GM12878 (cell line): ENCODE results near the gene STX8. TPM values are rescaled to one million over a fixed set of nuclear protein-coding genes. Genes with fewer than 3 reads are reported as not detected.

Source experiments
- ATAC-seq: fragments of 200-7000 bp; cut with Tn5 transposase; 3 replicates; pipeline ENCODE4 v1.9.1; 2020; ENCODE audit warnings: mild to moderate bottlenecking, moderate library complexity
- BruUV-seq: library from RNA; stranded (reverse); fragments of 400-500 nt; replicated peaks from 2 replicates; lab custom pipeline; 2021; lab: Mats Ljungman, UMichigan
- CTCF ChIA-PET: fragments of 300-600 bp; sonication (Branson Sonifier 250); formaldehyde crosslinking; extraction: SDS; loops from one replicate; lab custom pipeline; 2021; ENCODE audit warnings: inconsistent platforms; lab: Yijun Ruan, JAX
- POLR2A ChIA-PET: fragments of 350-600 bp; formaldehyde crosslinking; extraction: SDS; loops from one replicate; lab custom pipeline; 2021; ENCODE audit warnings: inconsistent platforms; lab: Charles Lee
- RAD21 ChIA-PET: fragments of 300-600 bp; sonication (Branson Sonifier 250); formaldehyde crosslinking; loops from one replicate; lab custom pipeline; 2023; ENCODE audit warnings: antibody characterized with exemption; ENCODE audit not compliant: unreplicated experiment; lab: Charles Lee
- SMC1A ChIA-PET: fragments of 300-600 bp; sonication (Branson Sonifier 250); formaldehyde crosslinking; loops from one replicate; lab custom pipeline; 2023; ENCODE audit not compliant: unreplicated experiment, uncharacterized antibody; lab: Charles Lee
- DNase-seq: peaks from one replicate; pipeline ENCODE4 v3.0.0-alpha.2; 2011; ENCODE audit warnings: low read depth, low spot score
- FAIRE-seq: peaks from 3 replicates; lab custom pipeline; 2011; peaks lifted over from hg19 to GRCh38; lab: Jason Lieb, UNC
- H2AFZ ChIP-seq: 2 replicates; pipeline ENCODE4 v1.6.0; 2011; ENCODE audit warnings: low read depth, low read length, control low read depth; ENCODE audit not compliant: control insufficient read depth
- H3K27ac ChIP-seq: 2 replicates; pipeline ENCODE4 v1.5.1; 2011; ENCODE audit warnings: control low read depth; ENCODE audit not compliant: control insufficient read depth, insufficient read depth
- H3K27me3 ChIP-seq, 2 experiments: replicated peaks in 1 of 2; 2 replicates each; pipeline versions ENCODE4 v1.6.0 to v1.6.1; 2011; ENCODE audit warnings: low read length in 1 of 2; ENCODE audit not compliant: control insufficient read depth in 2 of 2, insufficient read depth in 2 of 2
- H3K36me3 ChIP-seq, 2 experiments: 2 replicates each; pipeline ENCODE4 v1.5.1; 2011; ENCODE audit warnings: low read length in 1 of 2; ENCODE audit not compliant: control insufficient read depth in 2 of 2, insufficient read depth in 2 of 2
- H3K4me1 ChIP-seq: 2 replicates; pipeline ENCODE4 v1.6.1; 2011; ENCODE audit warnings: mild to moderate bottlenecking, low read length, moderate library complexity, mixed read lengths; ENCODE audit not compliant: control insufficient read depth, insufficient read depth
- H3K4me2 ChIP-seq: 2 replicates; pipeline ENCODE4 v1.6.0; 2011; ENCODE audit warnings: control low read depth; ENCODE audit not compliant: control insufficient read depth, insufficient read depth
- H3K4me3 ChIP-seq: fragments of 200-600 bp; sonication (generic); 2 replicates; pipeline ENCODE4 v1.5.1; 2016
- H3K79me2 ChIP-seq: 2 replicates; pipeline ENCODE4 v1.6.0; 2011; ENCODE audit warnings: low read length; ENCODE audit not compliant: control insufficient read depth, insufficient read depth
- H3K9ac ChIP-seq: 2 replicates; pipeline ENCODE4 v1.8.0; 2011; ENCODE audit warnings: low read length, control low read depth, mixed read lengths; ENCODE audit not compliant: control insufficient read depth, insufficient read depth
- H3K9me3 ChIP-seq: replicated peaks from 3 replicates; pipeline ENCODE4 v1.5.1; 2011; ENCODE audit warnings: mild to moderate bottlenecking, low read length; ENCODE audit not compliant: control insufficient read depth, insufficient read depth
- H4K20me1 ChIP-seq: 2 replicates; pipeline ENCODE4 v1.6.0; 2011; ENCODE audit not compliant: control insufficient read depth, insufficient read depth
- GATAD2B ChIP-seq: fragments of 450-650 bp; conservative IDR thresholded peaks from 2 replicates; pipeline ENCODE4 v1.6.1; 2017; ENCODE audit warnings: low read depth, mild to moderate bottlenecking, moderate library complexity
- RUNX3 ChIP-seq: IDR thresholded peaks from 2 replicates; pipeline ENCODE4 v1.6.1; 2012; ENCODE audit warnings: low read length, inconsistent platforms
- TCF12 ChIP-seq: IDR thresholded peaks from 2 replicates; pipeline ENCODE4 v1.6.1; 2011; ENCODE audit warnings: low read depth, mild to moderate bottlenecking, low read length
- WGBS: methylation state at CpG from one replicate; pipeline ENCODE4 v1.1.6; 2016; ENCODE audit warnings: low lambda C conversion rate; ENCODE audit not compliant: insufficient replicate concordance, insufficient coverage; ENCODE audit errors: missing lambda C conversion rate; 5-methylcytosine and 5-hydroxymethylcytosine counted together
- in situ Hi-C: fragments of 300-500 bp; cut with MboI; formaldehyde crosslinking; loops from 9 replicates; pipeline ENCODE4 v1.14.3; 2018; ENCODE audit warnings: mixed read lengths
- intact Hi-C: fragments of 100-400 bp; cut with micrococcal nuclease; formaldehyde crosslinking; loops from one replicate; pipeline ENCODE4 v1.14.2; 2022; ENCODE audit not compliant: unreplicated experiment
- polyA plus RNA-seq, 11 experiments: library from polyadenylated mRNA; depleted of rRNA in 4 of 11; unstranded in 6 of 11; stranded (reverse) in 5 of 11; fragments of >200 nt; fragmentation: Nextera tagmentation in 4 of 11; fragmentation: Illumina TruSeq in 1 of 11; extraction: Ambion mirVana in 4 of 11; extraction: Trizol in 1 of 11; gene quantifications; 1 replicate in 1 of 11; 2 replicates in 10 of 11; pipeline versions ENCODE4 v1.2.1 to v1.2.3, GENCODE V29; 2011 to 2016; ENCODE audit warnings: inconsistent platforms in 2 of 11, missing spikeins in 2 of 11, low read depth in 1 of 11
- total RNA-seq, 4 experiments: library from RNA; depleted of rRNA in 3 of 4; stranded (reverse); fragments of >200 nt in 3 of 4; fragmentation: Illumina TruSeq in 1 of 4; extraction: Trizol in 1 of 4; gene quantifications; 2 replicates each; pipeline versions ENCODE4 v1.2.1 to v1.2.3, GENCODE V29; 2013 to 2021
- TF ChIP-seq, protein P1 (sequence below): fragments of 450-650 bp; IDR thresholded peaks from 2 replicates; pipeline ENCODE4 v1.6.1; 2017; ENCODE audit warnings: mild to moderate bottlenecking, low read depth, inconsistent platforms; ENCODE audit not compliant: poor library complexity, severe bottlenecking
- TF ChIP-seq, protein P2 (sequence below): IDR thresholded peaks from 2 replicates; pipeline ENCODE4 v1.6.1; 2012; ENCODE audit warnings: improper control_type of control experiment, low read depth, low read length; ENCODE audit not compliant: insufficient replicate concordance
- TF ChIP-seq, protein P3 (sequence below): IDR thresholded peaks from 2 replicates; pipeline ENCODE4 v1.6.1; 2012; ENCODE audit warnings: mild to moderate bottlenecking, low read depth, low read length
- TF ChIP-seq, protein P4 (sequence below): fragments of 450-650 bp; IDR thresholded peaks from 2 replicates; pipeline ENCODE4 v1.6.1; 2018; ENCODE audit warnings: borderline replicate concordance, mild to moderate bottlenecking; ENCODE audit not compliant: partially characterized antibody

Gene STX8
- total and polyA plus RNA-seq, 10 of the 15 experiments (the other 5 are each of a cell fraction or from before 2014, with no cell fraction given) = 47.9 to 151 (median 72.9) TPM

DNA sequence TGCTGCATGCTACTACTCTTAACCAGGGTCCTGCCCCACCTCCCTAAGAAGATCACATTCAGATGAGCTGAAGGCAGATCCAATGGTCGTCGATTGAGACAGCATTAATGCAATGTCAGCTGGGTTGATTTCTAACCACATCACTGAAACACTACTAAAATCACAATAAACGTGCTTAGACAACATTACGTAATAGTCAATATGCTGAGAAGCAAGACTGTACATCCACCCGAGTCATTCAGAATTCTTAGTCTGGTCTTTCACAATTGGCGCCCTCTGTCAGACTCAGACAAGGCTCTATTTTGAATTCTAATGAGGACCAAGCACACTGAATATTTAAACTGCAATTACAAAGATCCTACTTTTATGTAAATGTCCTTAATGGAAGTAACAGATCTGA is 205.2 kb downstream of the STX8 start:
- H3K36me3 ChIP-seq = no peaks in the 10 kb centered on the region
- ATAC-seq = no peak
- DNase-seq = no peak
- no TSS peak for BruUV-seq
- no peak overlapping the region for H3K9ac ChIP-seq
- H2AFZ ChIP-seq = no peak overlapping the region
- H3K4me1 ChIP-seq = peaks cover 12% of the 10 kb centered on the region
- no peaks in the 10 kb centered on the region for H3K79me2 ChIP-seq
- no peaks in the 10 kb centered on the region for H3K27me3 ChIP-seq
- H3K4me3 ChIP-seq = no peak overlapping the region
- CTCF ChIA-PET = interaction anchor here (2.2 kb wide), 1 partner anchor 19 kb away, joined by 7 read pairs; no protein-coding TSS in a partner anchor
- intact Hi-C loops (no loop called here), in situ Hi-C loops (no loop called here)
- SMC1A ChIA-PET = interaction anchor here (0.9 kb wide), 1 partner anchor 13 kb away, joined by 3 read pairs; no protein-coding TSS in a partner anchor
- TF ChIP-seq, protein P1, sequence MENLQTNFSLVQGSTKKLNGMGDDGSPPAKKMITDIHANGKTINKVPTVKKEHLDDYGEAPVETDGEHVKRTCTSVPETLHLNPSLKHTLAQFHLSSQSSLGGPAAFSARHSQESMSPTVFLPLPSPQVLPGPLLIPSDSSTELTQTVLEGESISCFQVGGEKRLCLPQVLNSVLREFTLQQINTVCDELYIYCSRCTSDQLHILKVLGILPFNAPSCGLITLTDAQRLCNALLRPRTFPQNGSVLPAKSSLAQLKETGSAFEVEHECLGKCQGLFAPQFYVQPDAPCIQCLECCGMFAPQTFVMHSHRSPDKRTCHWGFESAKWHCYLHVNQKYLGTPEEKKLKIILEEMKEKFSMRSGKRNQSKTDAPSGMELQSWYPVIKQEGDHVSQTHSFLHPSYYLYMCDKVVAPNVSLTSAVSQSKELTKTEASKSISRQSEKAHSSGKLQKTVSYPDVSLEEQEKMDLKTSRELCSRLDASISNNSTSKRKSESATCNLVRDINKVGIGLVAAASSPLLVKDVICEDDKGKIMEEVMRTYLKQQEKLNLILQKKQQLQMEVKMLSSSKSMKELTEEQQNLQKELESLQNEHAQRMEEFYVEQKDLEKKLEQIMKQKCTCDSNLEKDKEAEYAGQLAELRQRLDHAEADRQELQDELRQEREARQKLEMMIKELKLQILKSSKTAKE = no peak
- TF ChIP-seq, protein P2, sequence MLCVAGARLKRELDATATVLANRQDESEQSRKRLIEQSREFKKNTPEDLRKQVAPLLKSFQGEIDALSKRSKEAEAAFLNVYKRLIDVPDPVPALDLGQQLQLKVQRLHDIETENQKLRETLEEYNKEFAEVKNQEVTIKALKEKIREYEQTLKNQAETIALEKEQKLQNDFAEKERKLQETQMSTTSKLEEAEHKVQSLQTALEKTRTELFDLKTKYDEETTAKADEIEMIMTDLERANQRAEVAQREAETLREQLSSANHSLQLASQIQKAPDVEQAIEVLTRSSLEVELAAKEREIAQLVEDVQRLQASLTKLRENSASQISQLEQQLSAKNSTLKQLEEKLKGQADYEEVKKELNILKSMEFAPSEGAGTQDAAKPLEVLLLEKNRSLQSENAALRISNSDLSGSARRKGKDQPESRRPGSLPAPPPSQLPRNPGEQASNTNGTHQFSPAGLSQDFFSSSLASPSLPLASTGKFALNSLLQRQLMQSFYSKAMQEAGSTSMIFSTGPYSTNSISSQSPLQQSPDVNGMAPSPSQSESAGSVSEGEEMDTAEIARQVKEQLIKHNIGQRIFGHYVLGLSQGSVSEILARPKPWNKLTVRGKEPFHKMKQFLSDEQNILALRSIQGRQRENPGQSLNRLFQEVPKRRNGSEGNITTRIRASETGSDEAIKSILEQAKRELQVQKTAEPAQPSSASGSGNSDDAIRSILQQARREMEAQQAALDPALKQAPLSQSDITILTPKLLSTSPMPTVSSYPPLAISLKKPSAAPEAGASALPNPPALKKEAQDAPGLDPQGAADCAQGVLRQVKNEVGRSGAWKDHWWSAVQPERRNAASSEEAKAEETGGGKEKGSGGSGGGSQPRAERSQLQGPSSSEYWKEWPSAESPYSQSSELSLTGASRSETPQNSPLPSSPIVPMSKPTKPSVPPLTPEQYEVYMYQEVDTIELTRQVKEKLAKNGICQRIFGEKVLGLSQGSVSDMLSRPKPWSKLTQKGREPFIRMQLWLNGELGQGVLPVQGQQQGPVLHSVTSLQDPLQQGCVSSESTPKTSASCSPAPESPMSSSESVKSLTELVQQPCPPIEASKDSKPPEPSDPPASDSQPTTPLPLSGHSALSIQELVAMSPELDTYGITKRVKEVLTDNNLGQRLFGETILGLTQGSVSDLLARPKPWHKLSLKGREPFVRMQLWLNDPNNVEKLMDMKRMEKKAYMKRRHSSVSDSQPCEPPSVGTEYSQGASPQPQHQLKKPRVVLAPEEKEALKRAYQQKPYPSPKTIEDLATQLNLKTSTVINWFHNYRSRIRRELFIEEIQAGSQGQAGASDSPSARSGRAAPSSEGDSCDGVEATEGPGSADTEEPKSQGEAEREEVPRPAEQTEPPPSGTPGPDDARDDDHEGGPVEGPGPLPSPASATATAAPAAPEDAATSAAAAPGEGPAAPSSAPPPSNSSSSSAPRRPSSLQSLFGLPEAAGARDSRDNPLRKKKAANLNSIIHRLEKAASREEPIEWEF = no peak
- TF ChIP-seq RUNX3 = no peak
- no peak for TF ChIP-seq GATAD2B
- TF ChIP-seq, protein P3, sequence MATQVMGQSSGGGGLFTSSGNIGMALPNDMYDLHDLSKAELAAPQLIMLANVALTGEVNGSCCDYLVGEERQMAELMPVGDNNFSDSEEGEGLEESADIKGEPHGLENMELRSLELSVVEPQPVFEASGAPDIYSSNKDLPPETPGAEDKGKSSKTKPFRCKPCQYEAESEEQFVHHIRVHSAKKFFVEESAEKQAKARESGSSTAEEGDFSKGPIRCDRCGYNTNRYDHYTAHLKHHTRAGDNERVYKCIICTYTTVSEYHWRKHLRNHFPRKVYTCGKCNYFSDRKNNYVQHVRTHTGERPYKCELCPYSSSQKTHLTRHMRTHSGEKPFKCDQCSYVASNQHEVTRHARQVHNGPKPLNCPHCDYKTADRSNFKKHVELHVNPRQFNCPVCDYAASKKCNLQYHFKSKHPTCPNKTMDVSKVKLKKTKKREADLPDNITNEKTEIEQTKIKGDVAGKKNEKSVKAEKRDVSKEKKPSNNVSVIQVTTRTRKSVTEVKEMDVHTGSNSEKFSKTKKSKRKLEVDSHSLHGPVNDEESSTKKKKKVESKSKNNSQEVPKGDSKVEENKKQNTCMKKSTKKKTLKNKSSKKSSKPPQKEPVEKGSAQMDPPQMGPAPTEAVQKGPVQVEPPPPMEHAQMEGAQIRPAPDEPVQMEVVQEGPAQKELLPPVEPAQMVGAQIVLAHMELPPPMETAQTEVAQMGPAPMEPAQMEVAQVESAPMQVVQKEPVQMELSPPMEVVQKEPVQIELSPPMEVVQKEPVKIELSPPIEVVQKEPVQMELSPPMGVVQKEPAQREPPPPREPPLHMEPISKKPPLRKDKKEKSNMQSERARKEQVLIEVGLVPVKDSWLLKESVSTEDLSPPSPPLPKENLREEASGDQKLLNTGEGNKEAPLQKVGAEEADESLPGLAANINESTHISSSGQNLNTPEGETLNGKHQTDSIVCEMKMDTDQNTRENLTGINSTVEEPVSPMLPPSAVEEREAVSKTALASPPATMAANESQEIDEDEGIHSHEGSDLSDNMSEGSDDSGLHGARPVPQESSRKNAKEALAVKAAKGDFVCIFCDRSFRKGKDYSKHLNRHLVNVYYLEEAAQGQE = no peak
- no peak for TF ChIP-seq TCF12
- TF ChIP-seq, protein P4, sequence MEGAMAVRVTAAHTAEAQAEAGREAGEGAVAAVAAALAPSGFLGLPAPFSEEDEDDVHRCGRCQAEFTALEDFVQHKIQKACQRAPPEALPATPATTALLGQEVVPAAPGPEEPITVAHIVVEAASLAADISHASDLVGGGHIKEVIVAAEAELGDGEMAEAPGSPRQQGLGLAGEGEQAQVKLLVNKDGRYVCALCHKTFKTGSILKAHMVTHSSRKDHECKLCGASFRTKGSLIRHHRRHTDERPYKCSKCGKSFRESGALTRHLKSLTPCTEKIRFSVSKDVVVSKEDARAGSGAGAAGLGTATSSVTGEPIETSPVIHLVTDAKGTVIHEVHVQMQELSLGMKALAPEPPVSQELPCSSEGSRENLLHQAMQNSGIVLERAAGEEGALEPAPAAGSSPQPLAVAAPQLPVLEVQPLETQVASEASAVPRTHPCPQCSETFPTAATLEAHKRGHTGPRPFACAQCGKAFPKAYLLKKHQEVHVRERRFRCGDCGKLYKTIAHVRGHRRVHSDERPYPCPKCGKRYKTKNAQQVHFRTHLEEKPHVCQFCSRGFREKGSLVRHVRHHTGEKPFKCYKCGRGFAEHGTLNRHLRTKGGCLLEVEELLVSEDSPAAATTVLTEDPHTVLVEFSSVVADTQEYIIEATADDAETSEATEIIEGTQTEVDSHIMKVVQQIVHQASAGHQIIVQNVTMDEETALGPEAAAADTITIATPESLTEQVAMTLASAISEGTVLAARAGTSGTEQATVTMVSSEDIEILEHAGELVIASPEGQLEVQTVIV = no peak
- no peak overlapping the region for H3K4me2 ChIP-seq
- no peak for FAIRE-seq
- POLR2A ChIA-PET = no interaction called here
- RAD21 ChIA-PET = interaction anchor here (0.5 to 1.1 kb wide), 2 partner anchors 133 to 352 kb away, joined by 3 to 5 read pairs; no protein-coding TSS in a partner anchor
- H3K27ac ChIP-seq = no peak overlapping the region
- 97% methylated on average over 6 of the region's 6 CpGs for WGBS
- no peaks in the 10 kb centered on the region for H4K20me1 ChIP-seq
- no peaks in the 10 kb centered on the region for H3K9me3 ChIP-seq
